GM12878 (cell line): ENCODE data around the gene IL20RA. TPM values are rescaled to one million over a fixed set of nuclear protein-coding genes. Genes with fewer than 3 reads are reported as not detected.
A peak's percentile ranks its signal among the peaks of the same experiment; 100 is the strongest.

Source experiments
- ATAC-seq: fragments of 200-7000 bp; cut with Tn5 transposase; 3 replicates; pipeline ENCODE4 v1.9.1; 2020; ENCODE audit warnings: mild to moderate bottlenecking, moderate library complexity
- BruUV-seq: library from RNA; stranded (reverse); fragments of 400-500 nt; replicated peaks from 2 replicates; lab custom pipeline; 2021; lab: Mats Ljungman, UMichigan
- CTCF ChIA-PET: fragments of 300-600 bp; sonication (Branson Sonifier 250); formaldehyde crosslinking; extraction: SDS; loops from one replicate; lab custom pipeline; 2021; ENCODE audit warnings: inconsistent platforms; lab: Yijun Ruan, JAX
- POLR2A ChIA-PET: fragments of 350-600 bp; formaldehyde crosslinking; extraction: SDS; loops from one replicate; lab custom pipeline; 2021; ENCODE audit warnings: inconsistent platforms; lab: Charles Lee
- RAD21 ChIA-PET: fragments of 300-600 bp; sonication (Branson Sonifier 250); formaldehyde crosslinking; loops from one replicate; lab custom pipeline; 2023; ENCODE audit warnings: antibody characterized with exemption; ENCODE audit not compliant: unreplicated experiment; lab: Charles Lee
- SMC1A ChIA-PET: fragments of 300-600 bp; sonication (Branson Sonifier 250); formaldehyde crosslinking; loops from one replicate; lab custom pipeline; 2023; ENCODE audit not compliant: unreplicated experiment, uncharacterized antibody; lab: Charles Lee
- DNase-seq: peaks from one replicate; pipeline ENCODE4 v3.0.0-alpha.2; 2011; ENCODE audit warnings: low read depth, low spot score
- FAIRE-seq: peaks from 3 replicates; lab custom pipeline; 2011; peaks lifted over from hg19 to GRCh38; lab: Jason Lieb, UNC
- H2AFZ ChIP-seq: 2 replicates; pipeline ENCODE4 v1.6.0; 2011; ENCODE audit warnings: low read depth, low read length, control low read depth; ENCODE audit not compliant: control insufficient read depth
- H3K27ac ChIP-seq: 2 replicates; pipeline ENCODE4 v1.5.1; 2011; ENCODE audit warnings: control low read depth; ENCODE audit not compliant: control insufficient read depth, insufficient read depth
- H3K27me3 ChIP-seq, 2 experiments: replicated peaks in 1 of 2; 2 replicates each; pipeline versions ENCODE4 v1.6.0 to v1.6.1; 2011; ENCODE audit warnings: low read length in 1 of 2; ENCODE audit not compliant: control insufficient read depth in 2 of 2, insufficient read depth in 2 of 2
- H3K36me3 ChIP-seq, 2 experiments: 2 replicates each; pipeline ENCODE4 v1.5.1; 2011; ENCODE audit warnings: low read length in 1 of 2; ENCODE audit not compliant: control insufficient read depth in 2 of 2, insufficient read depth in 2 of 2
- H3K4me1 ChIP-seq: 2 replicates; pipeline ENCODE4 v1.6.1; 2011; ENCODE audit warnings: mild to moderate bottlenecking, low read length, moderate library complexity, mixed read lengths; ENCODE audit not compliant: control insufficient read depth, insufficient read depth
- H3K4me2 ChIP-seq: 2 replicates; pipeline ENCODE4 v1.6.0; 2011; ENCODE audit warnings: control low read depth; ENCODE audit not compliant: control insufficient read depth, insufficient read depth
- H3K4me3 ChIP-seq: fragments of 200-600 bp; sonication (generic); 2 replicates; pipeline ENCODE4 v1.5.1; 2016
- H3K79me2 ChIP-seq: 2 replicates; pipeline ENCODE4 v1.6.0; 2011; ENCODE audit warnings: low read length; ENCODE audit not compliant: control insufficient read depth, insufficient read depth
- H3K9ac ChIP-seq: 2 replicates; pipeline ENCODE4 v1.8.0; 2011; ENCODE audit warnings: low read length, control low read depth, mixed read lengths; ENCODE audit not compliant: control insufficient read depth, insufficient read depth
- H3K9me3 ChIP-seq: replicated peaks from 3 replicates; pipeline ENCODE4 v1.5.1; 2011; ENCODE audit warnings: mild to moderate bottlenecking, low read length; ENCODE audit not compliant: control insufficient read depth, insufficient read depth
- H4K20me1 ChIP-seq: 2 replicates; pipeline ENCODE4 v1.6.0; 2011; ENCODE audit not compliant: control insufficient read depth, insufficient read depth
- BHLHE40 ChIP-seq, 2 experiments: fragments of 450-650 bp in 1 of 2; IDR thresholded peaks; 2 replicates each; pipeline ENCODE4 v1.6.1; 2011 to 2017; ENCODE audit warnings: low read depth in 2 of 2, borderline replicate concordance in 1 of 2, improper control_type of control experiment in 1 of 2, low read length in 1 of 2, mild to moderate bottlenecking in 1 of 2
- CREB1 ChIP-seq: IDR thresholded peaks from 2 replicates; pipeline ENCODE4 v1.6.1; 2012; ENCODE audit warnings: low read depth, mild to moderate bottlenecking, inconsistent platforms
- YY1 ChIP-seq: IDR thresholded peaks from 2 replicates; pipeline ENCODE4 v1.6.1; 2011; ENCODE audit warnings: low read depth, mild to moderate bottlenecking, low read length
- WGBS: methylation state at CpG from one replicate; pipeline ENCODE4 v1.1.6; 2016; ENCODE audit warnings: low lambda C conversion rate; ENCODE audit not compliant: insufficient replicate concordance, insufficient coverage; ENCODE audit errors: missing lambda C conversion rate; 5-methylcytosine and 5-hydroxymethylcytosine counted together
- in situ Hi-C: fragments of 300-500 bp; cut with MboI; formaldehyde crosslinking; loops from 9 replicates; pipeline ENCODE4 v1.14.3; 2018; ENCODE audit warnings: mixed read lengths
- intact Hi-C: fragments of 100-400 bp; cut with micrococcal nuclease; formaldehyde crosslinking; loops from one replicate; pipeline ENCODE4 v1.14.2; 2022; ENCODE audit not compliant: unreplicated experiment
- polyA plus RNA-seq, 11 experiments: library from polyadenylated mRNA; depleted of rRNA in 4 of 11; unstranded in 6 of 11; stranded (reverse) in 5 of 11; fragments of >200 nt; fragmentation: Nextera tagmentation in 4 of 11; fragmentation: Illumina TruSeq in 1 of 11; extraction: Ambion mirVana in 4 of 11; extraction: Trizol in 1 of 11; gene quantifications; 1 replicate in 1 of 11; 2 replicates in 10 of 11; pipeline versions ENCODE4 v1.2.1 to v1.2.3, GENCODE V29; 2011 to 2016; ENCODE audit warnings: inconsistent platforms in 2 of 11, missing spikeins in 2 of 11, low read depth in 1 of 11
- total RNA-seq, 4 experiments: library from RNA; depleted of rRNA in 3 of 4; stranded (reverse); fragments of >200 nt in 3 of 4; fragmentation: Illumina TruSeq in 1 of 4; extraction: Trizol in 1 of 4; gene quantifications; 2 replicates each; pipeline versions ENCODE4 v1.2.1 to v1.2.3, GENCODE V29; 2013 to 2021

The IL20RA gene
- total and polyA plus RNA-seq, 10 of the 15 experiments (the other 5 are each of a cell fraction or from before 2014, with no cell fraction given), result 0.02 to 0.16 (median 0.09) TPM; not detected in 3

GRCh38 chr6:136967876-136968752 lies 76.7 kb downstream of the IL20RA start (continued):
- TF ChIP-seq BHLHE40 (IDR thresholded peaks at IDR 0.05; ENCODE audit: borderline replicate concordance in 1 of 2, low read depth in 2 of 2, low read length in 1 of 2) (0 out of 4 replicates have a peak, but pooled peaks of 1 of the 2 experiments have one; percentile 26), YY1 (0 out of 2 replicates have a peak, but pooled peaks have one; percentile 45), CREB1 (no peak)

- Histone ChIP-seq H3K27ac (no peak overlapping the region), H3K79me2 (no peaks in the 10 kb centered on the region), H3K4me2 (no peak overlapping the region), H3K4me3 (no peak overlapping the region), H3K4me1 (no peaks in the 10 kb centered on the region), H3K36me3 (no peaks in the 10 kb centered on the region), H3K9me3 (no peaks in the 10 kb centered on the region), H4K20me1 (no peaks in the 10 kb centered on the region), H3K9ac (no peak overlapping the region), H2AFZ (no peak overlapping the region), H3K27me3 (no peaks in the 10 kb centered on the region)
- CTCF ChIA-PET, result interaction anchor here (1.2 to 2.3 kb wide), 3 partner anchors 9 to 119 kb away, joined by 3 to 6 read pairs (median 4); no protein-coding TSS in a partner anchor
- POLR2A ChIA-PET, result interaction anchor here (0.7 kb wide), 1 partner anchor 234 kb away, joined by 3 read pairs; no protein-coding TSS in a partner anchor
- RAD21 ChIA-PET, result interaction anchor here (0.8 to 1.3 kb wide), 2 partner anchors 320 to 350 kb away, joined by 3 read pairs; no protein-coding TSS in a partner anchor
- intact Hi-C loops, result no loop called here
- SMC1A ChIA-PET, result interaction anchor here (1.1 to 2.5 kb wide), 4 partner anchors 8 to 320 kb away, joined by 3 to 13 read pairs (median 4); no protein-coding TSS in a partner anchor
- TF ChIP-seq CREB1, result no peak
- FAIRE-seq (no peak), DNase-seq (no peak), ATAC-seq (no peak)
- 22% methylated on average over 2 of the region's 2 CpGs for WGBS
- no TSS peak for BruUV-seq
- in situ Hi-C loops, result no loop called here
Observed at GRCh38 chr6:136964398-136964797, 80.4 kb downstream of the IL20RA start.
